Panc1 (cell line): ENCODE data around the gene SPSB1. TPM values are rescaled to one million over a fixed set of nuclear protein-coding genes. Genes with fewer than 3 reads are reported as not detected.

Experiments used
- ATAC-seq: fragments of 200-7000 bp; cut with Tn5 transposase; 2 replicates; pipeline ENCODE4 v1.9.1; 2020; ENCODE audit warnings: mild to moderate bottlenecking, moderate library complexity
- BruUV-seq: library from RNA; stranded (reverse); fragments of 400-500 nt; replicated peaks from 2 replicates; lab custom pipeline; 2021; lab: Mats Ljungman, UMichigan
- CTCF ChIA-PET: fragments of 300-600 bp; sonication (Branson Sonifier 250); formaldehyde crosslinking; loops from one replicate; lab custom pipeline; 2022; ENCODE audit warnings: antibody characterized with exemption; lab: Charles Lee
- POLR2A ChIA-PET: fragments of 300-600 bp; sonication (Branson Sonifier 250); formaldehyde crosslinking; loops from one replicate; lab custom pipeline; 2022; ENCODE audit warnings: antibody characterized with exemption; lab: Charles Lee
- DNase-seq: peaks from one replicate; pipeline ENCODE4 v3.0.0-alpha.2; 2010; ENCODE audit warnings: low read depth, low spot score
- H3K27ac ChIP-seq: 2 replicates; pipeline ENCODE4 v1.5.1; 2011; ENCODE audit warnings: mild to moderate bottlenecking, low read length, inconsistent platforms
- H3K27me3 ChIP-seq: fragments of 200-500 bp; sonication (Bioruptor generic); 2 replicates; pipeline ENCODE4 v1.6.0; 2014; ENCODE audit warnings: low read length, inconsistent platforms; ENCODE audit not compliant: control insufficient read depth, insufficient read depth
- H3K36me3 ChIP-seq: fragments of 200-500 bp; sonication (Bioruptor generic); 2 replicates; pipeline ENCODE4 v1.5.1; 2014; ENCODE audit warnings: inconsistent platforms, mild to moderate bottlenecking, low read length, moderate library complexity; ENCODE audit not compliant: control insufficient read depth, insufficient read depth
- H3K4me1 ChIP-seq: 2 replicates; pipeline ENCODE4 v1.5.1; 2011; ENCODE audit warnings: inconsistent platforms, mild to moderate bottlenecking, low read length, moderate library complexity; ENCODE audit not compliant: control insufficient read depth, insufficient read depth
- H3K4me3 ChIP-seq, 2 experiments: 2 replicates each; pipeline ENCODE4 v1.5.1; 2011 to 2012; ENCODE audit warnings: low read depth in 2 of 2, low read length in 2 of 2, mild to moderate bottlenecking in 2 of 2, inconsistent platforms in 1 of 2, moderate library complexity in 1 of 2
- H3K9me3 ChIP-seq: fragments of 200-500 bp; sonication (Bioruptor generic); 2 replicates; pipeline ENCODE4 v1.5.1; 2014; ENCODE audit warnings: low read depth, mild to moderate bottlenecking, inconsistent platforms, low read length, moderate library complexity; ENCODE audit not compliant: control insufficient read depth, insufficient read depth
- POLR2AphosphoS5 ChIP-seq: IDR thresholded peaks from 2 replicates; pipeline ENCODE4 v1.6.1; 2012; ENCODE audit warnings: mild to moderate bottlenecking, low read depth, low read length, moderate library complexity
- SIN3A ChIP-seq: IDR thresholded peaks from 2 replicates; pipeline ENCODE4 v1.6.1; 2012; ENCODE audit warnings: low read depth, mild to moderate bottlenecking, low read length, moderate library complexity, borderline replicate concordance; ENCODE audit not compliant: insufficient read depth
- TCF7L2 ChIP-seq: IDR thresholded peaks from 2 replicates; pipeline ENCODE4 v1.6.1; 2011; ENCODE audit warnings: mild to moderate bottlenecking, low read depth, low read length, inconsistent platforms
- in situ Hi-C: cut with HindIII; loops from 2 replicates; pipeline ENCODE4 v1.10.0; 2016; ENCODE audit warnings: low sequenced_read_pairs, low pct_unique_long_range_greater_than_20kb
- intact Hi-C: fragments of 100-400 bp; cut with micrococcal nuclease; formaldehyde crosslinking; loops from one replicate; pipeline ENCODE4 v1.10.0; 2022; ENCODE audit not compliant: unreplicated experiment
- total RNA-seq: library from RNA; stranded (reverse); gene quantifications from one replicate; pipeline ENCODE4 v1.2.1, GENCODE V29; 2021; ENCODE audit not compliant: unreplicated experiment
- TF ChIP-seq, protein P1 (sequence below): fragments of 450-650 bp; IDR thresholded peaks from 2 replicates; pipeline ENCODE4 v1.5.1; 2017; ENCODE audit warnings: mild to moderate bottlenecking
- TF ChIP-seq, protein P2 (sequence below), 2 experiments: IDR thresholded peaks; 2 replicates each; pipeline ENCODE4 v1.6.1; 2011 to 2012; ENCODE audit warnings: low read depth in 2 of 2, control low read depth in 1 of 2, low read length in 1 of 2, mild to moderate bottlenecking in 1 of 2, moderate library complexity in 1 of 2; ENCODE audit not compliant: insufficient read depth in 1 of 2

The SPSB1 gene
- total RNA-seq, 1 experiment from 2014 or later: 73.7 TPM

DNA sequence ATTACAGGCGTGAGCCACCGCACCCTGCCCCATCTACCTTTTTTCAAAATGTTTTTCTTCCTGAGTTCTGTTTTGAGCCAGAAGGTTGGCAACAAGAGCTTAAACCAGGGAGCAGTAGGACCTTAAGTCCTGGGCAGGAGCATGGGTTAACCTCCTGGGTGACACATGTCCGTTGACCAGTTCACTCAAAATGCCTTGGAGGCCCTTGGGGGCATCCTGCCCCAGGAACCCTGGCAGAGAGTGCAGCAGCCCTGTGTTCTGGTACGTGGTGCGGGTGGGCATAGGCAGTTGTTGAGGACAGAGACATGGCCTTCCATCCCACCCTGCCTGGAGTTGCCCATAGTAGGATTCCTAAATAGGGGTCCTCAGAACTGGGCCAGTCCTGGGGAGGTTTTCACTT, 46.5 kb upstream of the SPSB1 start:
- Histone ChIP-seq H3K4me1 (peaks cover 2% of the 10 kb centered on the region; the same call in 1 of the 2 replicates), H3K27me3 (no peaks in the 10 kb centered on the region), H3K4me3 (no peak overlapping the region), H3K9me3 (no peaks in the 10 kb centered on the region), H3K36me3 (no peaks in the 10 kb centered on the region), H3K27ac (no peak overlapping the region)
- BruUV-seq: no TSS peak
- ChIA-PET POLR2A (no interaction called here), CTCF (interaction anchor here (1.0 kb wide), 1 partner anchor 11 kb away, joined by 3 read pairs; the partner anchor contains the start of gene H6PD)
- in situ Hi-C loops (no loop called here), intact Hi-C loops (no loop called here)
- no peak for ATAC-seq
- no peak for DNase-seq
- TF ChIP-seq, protein P1, sequence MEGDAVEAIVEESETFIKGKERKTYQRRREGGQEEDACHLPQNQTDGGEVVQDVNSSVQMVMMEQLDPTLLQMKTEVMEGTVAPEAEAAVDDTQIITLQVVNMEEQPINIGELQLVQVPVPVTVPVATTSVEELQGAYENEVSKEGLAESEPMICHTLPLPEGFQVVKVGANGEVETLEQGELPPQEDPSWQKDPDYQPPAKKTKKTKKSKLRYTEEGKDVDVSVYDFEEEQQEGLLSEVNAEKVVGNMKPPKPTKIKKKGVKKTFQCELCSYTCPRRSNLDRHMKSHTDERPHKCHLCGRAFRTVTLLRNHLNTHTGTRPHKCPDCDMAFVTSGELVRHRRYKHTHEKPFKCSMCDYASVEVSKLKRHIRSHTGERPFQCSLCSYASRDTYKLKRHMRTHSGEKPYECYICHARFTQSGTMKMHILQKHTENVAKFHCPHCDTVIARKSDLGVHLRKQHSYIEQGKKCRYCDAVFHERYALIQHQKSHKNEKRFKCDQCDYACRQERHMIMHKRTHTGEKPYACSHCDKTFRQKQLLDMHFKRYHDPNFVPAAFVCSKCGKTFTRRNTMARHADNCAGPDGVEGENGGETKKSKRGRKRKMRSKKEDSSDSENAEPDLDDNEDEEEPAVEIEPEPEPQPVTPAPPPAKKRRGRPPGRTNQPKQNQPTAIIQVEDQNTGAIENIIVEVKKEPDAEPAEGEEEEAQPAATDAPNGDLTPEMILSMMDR: no peak
- TF ChIP-seq TCF7L2: no peak
- TF ChIP-seq SIN3A: no peak
- no peak for TF ChIP-seq POLR2AphosphoS5
- TF ChIP-seq, protein P2, sequence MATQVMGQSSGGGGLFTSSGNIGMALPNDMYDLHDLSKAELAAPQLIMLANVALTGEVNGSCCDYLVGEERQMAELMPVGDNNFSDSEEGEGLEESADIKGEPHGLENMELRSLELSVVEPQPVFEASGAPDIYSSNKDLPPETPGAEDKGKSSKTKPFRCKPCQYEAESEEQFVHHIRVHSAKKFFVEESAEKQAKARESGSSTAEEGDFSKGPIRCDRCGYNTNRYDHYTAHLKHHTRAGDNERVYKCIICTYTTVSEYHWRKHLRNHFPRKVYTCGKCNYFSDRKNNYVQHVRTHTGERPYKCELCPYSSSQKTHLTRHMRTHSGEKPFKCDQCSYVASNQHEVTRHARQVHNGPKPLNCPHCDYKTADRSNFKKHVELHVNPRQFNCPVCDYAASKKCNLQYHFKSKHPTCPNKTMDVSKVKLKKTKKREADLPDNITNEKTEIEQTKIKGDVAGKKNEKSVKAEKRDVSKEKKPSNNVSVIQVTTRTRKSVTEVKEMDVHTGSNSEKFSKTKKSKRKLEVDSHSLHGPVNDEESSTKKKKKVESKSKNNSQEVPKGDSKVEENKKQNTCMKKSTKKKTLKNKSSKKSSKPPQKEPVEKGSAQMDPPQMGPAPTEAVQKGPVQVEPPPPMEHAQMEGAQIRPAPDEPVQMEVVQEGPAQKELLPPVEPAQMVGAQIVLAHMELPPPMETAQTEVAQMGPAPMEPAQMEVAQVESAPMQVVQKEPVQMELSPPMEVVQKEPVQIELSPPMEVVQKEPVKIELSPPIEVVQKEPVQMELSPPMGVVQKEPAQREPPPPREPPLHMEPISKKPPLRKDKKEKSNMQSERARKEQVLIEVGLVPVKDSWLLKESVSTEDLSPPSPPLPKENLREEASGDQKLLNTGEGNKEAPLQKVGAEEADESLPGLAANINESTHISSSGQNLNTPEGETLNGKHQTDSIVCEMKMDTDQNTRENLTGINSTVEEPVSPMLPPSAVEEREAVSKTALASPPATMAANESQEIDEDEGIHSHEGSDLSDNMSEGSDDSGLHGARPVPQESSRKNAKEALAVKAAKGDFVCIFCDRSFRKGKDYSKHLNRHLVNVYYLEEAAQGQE (IDR thresholded peaks at IDR 0.05; ENCODE audit: insufficient read depth in 1 of 2, low read depth in 2 of 2, low read length in 1 of 2): no peak

DNA sequence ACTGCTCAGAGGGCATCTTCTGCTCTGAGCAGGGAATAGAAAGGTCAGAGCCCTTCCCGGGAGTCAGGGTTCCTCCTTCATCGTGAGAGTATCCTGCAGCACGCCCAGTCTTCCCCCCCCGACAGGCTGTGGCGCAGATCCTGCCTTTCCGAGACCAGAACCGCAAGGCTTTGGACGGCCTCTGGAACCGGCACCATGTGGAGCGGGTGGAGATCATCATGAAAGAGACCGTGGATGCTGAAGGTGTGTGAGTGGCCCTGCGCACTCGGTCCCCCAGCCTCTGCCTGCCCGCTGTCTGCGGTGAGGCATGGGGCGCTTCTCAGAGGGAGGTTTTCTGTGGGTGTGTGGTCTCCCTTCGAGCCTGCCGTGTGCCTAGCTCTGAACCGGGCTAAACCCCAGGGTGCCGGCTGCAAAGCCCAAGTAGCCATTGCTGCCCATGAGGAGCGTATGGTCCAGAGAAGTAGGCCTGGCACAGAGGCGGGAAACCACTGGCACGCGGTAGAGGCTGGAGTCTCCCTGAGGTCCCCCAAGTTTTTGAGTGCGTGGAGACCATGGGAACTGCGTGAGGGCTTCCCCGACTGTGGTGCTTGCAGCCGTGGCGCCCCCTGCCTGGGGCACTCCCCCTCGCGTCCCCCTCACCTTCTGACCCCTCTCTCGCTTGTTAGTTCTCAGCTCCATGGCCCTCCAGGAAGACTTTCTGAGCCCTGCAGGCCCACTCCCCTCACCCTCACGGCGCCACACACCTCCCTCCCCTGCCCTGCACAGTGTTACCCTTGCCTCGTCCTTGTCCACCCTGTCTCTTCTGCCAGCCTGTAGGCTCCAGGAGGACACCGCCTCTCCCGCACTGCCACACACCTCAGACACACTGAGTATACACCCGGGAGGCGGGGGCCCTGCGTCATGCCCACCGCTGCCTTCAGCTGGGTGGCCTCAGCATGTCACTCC, 45.6 kb upstream of the SPSB1 start:
- ChIA-PET CTCF (no interaction called here), POLR2A (no interaction called here)
- no peak for ATAC-seq
- no TSS peak for BruUV-seq
- no peak for DNase-seq
- TF ChIP-seq, protein P1: no peak
- no peak for TF ChIP-seq SIN3A
- TF ChIP-seq TCF7L2: no peak
- TF ChIP-seq POLR2AphosphoS5: no peak
- TF ChIP-seq, protein P2 (IDR thresholded peaks at IDR 0.05; ENCODE audit: insufficient read depth in 1 of 2, low read depth in 2 of 2, low read length in 1 of 2): no peak
- Histone ChIP-seq H3K4me1 (peaks cover 2% of the 10 kb centered on the region; the same call in 1 of the 2 replicates), H3K27me3 (no peaks in the 10 kb centered on the region), H3K4me3 (no peak overlapping the region), H3K27ac (no peak overlapping the region), H3K36me3 (no peaks in the 10 kb centered on the region), H3K9me3 (no peaks in the 10 kb centered on the region)
- intact Hi-C loops: no loop called here
- in situ Hi-C loops: no loop called here
